A549 (cell line): ENCODE data around the gene CELF4.
A peak's percentile ranks its signal among the peaks of the same experiment; 100 is the strongest.

Experiments used
- CTCF ChIP-seq: fragments of >200 bp; sonication (Bioruptor Twin); formaldehyde crosslinking; IDR thresholded peaks from 3 replicates; pipeline ENCODE4 v1.5.1; 2016
- ELK1 ChIP-seq: fragments of 150-350 bp; IDR thresholded peaks from 2 replicates; pipeline ENCODE4 v1.6.1; 2014; ENCODE audit warnings: low read depth, mild to moderate bottlenecking, low read length
- REST ChIP-seq: fragments of 200-600 bp; sonication (generic); IDR thresholded peaks from 2 replicates; pipeline ENCODE4 v1.6.1; 2016; ENCODE audit warnings: antibody characterized with exemption, mild to moderate bottlenecking, moderate library complexity
- RNF2 ChIP-seq: fragments of 200-600 bp; sonication (generic); IDR thresholded peaks from 2 replicates; pipeline ENCODE4 v1.6.1; 2016; ENCODE audit warnings: low read depth, mild to moderate bottlenecking, antibody characterized with exemption, moderate library complexity, borderline replicate concordance
- USF2 ChIP-seq: fragments of 450-650 bp; IDR thresholded peaks from 2 replicates; pipeline ENCODE4 v1.6.1; 2014; ENCODE audit warnings: antibody characterized with exemption
- ZSCAN20 ChIP-seq: fragments of 250-450 bp; sonication (Bioruptor Pico); IDR thresholded peaks from 2 replicates; pipeline ENCODE4 v1.8.0; 2022; ENCODE audit warnings: mild to moderate bottlenecking, moderate library complexity

- no peak for TF ChIP-seq ELK1
- peak; percentile 24; the same call in 2 of the 3 replicates for TF ChIP-seq CTCF
- no peak for TF ChIP-seq ZSCAN20 (CRISPR knock-in tag)
- no peak for TF ChIP-seq USF2
- TF ChIP-seq REST = no peak
- no peak for TF ChIP-seq RNF2
These were observed 270.6 kb downstream of the CELF4 start for GRCh38 chr18:37294951-37295350.
